RPMI7951 (cell line): ENCODE data around the gene CMC4. TPM values are rescaled to one million over a fixed set of nuclear protein-coding genes. Genes with fewer than 3 reads are reported as not detected.

ENCODE experiments used
- DNase-seq: peaks from one replicate; pipeline ENCODE4 v3.0.0-alpha.2; 2012; ENCODE audit warnings: low read depth
- total RNA-seq: library from RNA; depleted of rRNA; stranded (reverse); fragments of >200 nt; shearing (Covaris generic); gene quantifications from 2 replicates; pipeline ENCODE4 v1.2.3, GENCODE V29; 2014; rRNA removed

Gene CMC4
- total RNA-seq, 1 experiment from 2014 or later = 23.6 TPM

DNA sequence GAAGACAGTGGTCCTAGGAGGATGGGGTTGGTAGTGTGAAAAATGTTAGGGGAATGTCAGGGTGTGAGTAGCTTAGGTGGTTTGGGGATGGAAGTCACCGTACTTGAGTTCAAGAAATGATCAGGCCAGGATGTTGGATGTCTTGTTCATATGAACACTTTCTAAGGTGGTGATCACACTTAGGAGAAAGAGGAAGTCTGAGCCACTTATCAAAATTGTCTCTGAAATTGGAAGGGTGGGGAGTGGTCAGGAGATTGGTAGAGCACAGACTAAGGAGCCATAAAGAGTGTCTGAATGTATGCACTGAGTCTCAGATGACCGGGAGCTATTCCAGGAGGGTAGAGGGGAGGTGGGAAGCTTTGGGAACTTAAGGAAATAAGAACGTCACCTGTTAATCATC is 17.3 kb downstream of the CMC4 start:
- no peak for DNase-seq

DNA sequence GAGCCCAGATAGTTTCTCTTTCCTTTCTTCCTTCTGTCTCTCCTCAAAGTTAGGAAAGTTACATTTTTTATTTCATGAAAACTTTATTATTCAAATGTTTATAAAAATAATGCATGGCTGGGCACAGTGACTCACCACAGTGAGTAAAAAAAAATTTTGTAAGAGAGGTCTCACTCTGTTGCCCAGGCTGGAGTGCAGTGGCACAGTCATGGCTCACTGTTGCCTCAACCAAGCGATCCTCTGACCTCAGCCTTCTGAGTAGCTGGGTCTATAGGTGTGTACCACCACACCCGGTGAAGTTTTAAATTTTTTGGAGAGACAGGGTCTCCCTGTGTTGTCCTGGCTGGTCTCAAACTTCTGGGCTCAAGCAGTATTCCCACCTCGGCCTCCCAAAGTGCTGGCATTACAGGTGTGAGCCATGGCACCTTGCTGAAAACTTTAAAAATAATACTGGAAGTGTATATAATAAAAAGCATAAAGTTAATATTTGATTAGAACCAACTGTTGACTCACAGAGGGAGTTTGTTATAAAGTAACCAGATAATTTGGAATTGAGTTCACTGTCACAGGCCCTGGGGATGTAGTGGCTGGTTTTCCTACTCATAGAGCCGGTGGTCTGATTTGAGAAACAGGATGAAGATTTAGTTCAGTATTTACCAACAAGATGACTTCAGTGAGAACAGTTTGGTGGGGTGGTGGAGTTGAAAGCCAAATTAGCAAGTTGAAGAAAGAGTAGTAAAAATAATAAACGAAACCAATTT is 18.0 kb downstream of the CMC4 start:
- DNase-seq = no peak

DNA sequence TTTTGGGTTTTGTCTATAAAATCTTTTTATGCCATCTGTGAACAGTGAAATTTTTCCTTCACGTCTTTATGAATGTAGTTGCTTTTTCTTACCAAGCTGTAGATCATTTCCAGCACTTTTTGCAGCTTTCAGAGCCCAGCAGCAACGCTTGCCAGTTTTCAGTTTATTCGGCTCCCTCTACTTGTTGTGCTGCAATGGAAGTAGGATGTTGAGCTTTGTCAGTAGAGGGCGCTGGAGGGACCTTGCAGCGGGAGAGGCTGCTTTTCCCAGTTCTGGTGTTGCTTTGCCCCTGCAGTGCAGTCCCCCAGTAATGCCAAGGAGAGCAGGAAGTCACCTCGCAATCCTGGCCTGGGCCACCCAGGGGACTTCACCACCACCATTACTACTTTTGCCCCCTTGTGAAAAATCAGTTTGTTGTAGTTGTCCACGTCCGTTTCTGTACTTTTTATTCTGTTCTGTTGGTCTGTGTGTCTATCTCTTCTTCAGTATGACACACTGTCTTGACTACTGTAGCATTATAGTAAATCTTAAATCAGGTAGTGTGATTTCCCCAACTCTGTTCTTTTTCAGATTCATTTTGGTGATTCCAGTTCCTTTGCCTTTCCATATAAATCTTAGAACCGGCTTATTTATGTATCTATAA is 21.8 kb downstream of the CMC4 start:
- DNase-seq = peak; percentile 32

DNA sequence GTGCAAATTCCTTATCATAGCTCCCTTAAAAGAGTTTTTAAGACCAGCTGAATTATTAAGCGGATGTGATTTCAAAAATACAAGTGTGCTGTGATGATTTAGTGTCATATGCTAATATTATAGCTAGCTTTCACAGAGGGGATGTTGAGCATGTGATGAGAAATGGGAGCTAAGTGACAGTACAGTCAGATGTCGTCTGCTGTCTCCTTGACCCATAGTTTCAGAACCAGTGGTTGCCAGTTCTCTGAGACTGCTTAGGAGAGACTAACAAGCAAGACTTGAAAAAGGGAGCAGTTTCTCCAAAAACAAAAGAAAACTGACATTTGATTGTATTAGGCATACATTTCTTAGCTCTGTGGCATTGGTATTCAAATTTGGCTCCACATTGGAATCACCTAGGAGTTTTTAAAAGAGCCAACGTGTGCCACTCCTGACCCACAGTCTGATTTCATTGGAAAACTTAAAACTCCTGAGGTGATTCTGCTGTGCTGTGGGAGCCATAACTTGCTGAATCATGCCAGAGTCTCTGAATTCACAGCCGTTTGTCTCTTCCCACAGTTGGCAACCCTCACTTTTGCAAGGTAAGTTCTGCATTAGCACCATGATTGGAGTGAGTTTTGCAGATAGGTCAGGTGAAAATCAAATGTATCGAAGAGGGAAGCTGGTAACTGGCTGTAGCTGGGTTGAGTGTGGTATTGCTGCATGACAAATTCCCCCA is 24.0 kb downstream of the CMC4 start:
- DNase-seq = no peak

DNA sequence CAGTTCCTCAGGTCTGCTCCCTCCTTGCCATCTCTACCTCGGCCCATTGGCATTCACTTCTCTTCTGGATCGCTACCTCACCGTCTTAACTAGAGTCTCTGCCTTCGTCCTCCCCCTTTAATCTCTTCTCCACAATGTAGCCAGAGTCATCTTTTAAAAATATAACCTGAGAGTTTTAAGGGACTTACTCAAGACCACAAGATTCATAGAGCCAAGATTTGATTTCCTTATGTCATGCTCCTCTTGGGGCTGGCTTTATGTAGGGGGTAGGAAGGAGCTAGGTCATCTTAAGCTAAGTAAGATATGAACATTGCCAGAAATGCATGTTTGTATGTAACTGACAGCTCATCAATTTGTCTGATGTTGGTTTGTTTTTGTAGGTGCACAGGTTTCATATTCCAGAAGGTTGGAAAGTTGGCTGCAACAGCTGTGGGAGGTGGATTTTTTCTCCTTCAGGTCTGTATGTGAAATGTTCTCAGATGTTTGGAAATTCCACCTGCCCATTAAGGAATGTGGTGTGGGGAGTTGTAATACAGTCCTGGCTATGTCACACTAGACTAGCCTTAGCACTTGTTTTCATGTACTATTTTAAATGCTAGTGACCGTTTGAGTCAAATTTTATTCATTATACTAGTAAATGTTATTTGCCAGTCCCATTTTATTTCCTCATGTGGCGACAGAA is 24.7 kb downstream of the CMC4 start:
- DNase-seq = no peak

DNA sequence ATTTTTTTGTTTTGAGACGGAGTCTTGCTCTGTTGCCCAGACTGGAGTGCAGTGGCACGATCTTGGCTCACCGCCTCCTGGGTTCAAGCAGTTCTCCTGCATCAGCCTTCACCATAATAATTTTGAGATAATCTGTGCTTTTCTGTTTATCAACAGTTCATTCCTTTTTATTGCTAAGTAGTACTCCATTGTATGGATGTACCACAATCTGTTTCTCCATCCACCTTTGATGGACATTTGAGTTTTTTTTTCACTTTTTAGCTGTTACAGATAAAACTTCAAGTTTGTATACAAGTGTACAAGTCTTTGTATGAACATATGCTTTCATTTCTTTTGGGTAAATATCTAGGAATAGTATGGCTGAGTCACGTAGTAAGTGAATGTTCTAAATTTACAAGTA is 35.2 kb downstream of the CMC4 start:
- no peak for DNase-seq

DNA sequence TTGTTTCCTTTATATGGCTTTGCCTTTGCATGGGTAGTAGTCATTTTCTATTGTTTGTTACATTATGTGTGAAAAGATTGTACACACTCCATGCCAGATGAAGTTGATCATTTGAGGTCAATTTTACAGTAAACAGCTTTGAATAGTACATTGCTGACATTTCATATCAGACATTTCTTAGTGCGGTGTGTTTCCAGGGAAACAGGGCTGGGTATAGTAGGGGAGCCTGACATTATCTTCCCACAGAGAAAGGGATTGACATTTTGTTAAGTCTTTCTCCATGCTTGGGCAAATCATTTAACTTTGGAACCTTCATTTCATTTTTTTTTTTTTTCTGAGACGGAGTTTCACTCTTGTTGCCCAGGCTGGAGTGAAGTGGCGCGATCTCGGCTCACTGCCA is 39.3 kb downstream of the CMC4 start:
- no peak for DNase-seq

DNA sequence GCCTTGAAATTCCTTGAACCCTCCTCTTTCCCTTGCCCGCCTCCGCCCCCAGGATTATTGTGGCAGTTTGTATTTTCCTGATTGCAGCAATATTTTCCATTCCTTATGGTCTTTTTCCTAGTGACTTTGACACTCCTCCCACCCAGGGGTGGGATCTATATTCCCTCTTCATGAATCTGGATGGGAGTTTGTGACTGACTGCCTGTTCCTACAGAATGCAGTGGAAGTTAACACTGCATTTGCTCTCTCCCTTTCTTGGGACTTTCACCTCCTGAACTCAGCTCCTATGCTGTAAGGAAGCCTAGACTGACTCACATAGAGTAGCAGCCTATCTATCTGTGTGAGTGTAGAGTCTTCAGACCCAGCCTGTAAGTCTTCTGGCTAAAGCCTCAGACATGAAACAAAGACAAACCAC is 42.1 kb downstream of the CMC4 start:
- peak; percentile 9 for DNase-seq

DNA sequence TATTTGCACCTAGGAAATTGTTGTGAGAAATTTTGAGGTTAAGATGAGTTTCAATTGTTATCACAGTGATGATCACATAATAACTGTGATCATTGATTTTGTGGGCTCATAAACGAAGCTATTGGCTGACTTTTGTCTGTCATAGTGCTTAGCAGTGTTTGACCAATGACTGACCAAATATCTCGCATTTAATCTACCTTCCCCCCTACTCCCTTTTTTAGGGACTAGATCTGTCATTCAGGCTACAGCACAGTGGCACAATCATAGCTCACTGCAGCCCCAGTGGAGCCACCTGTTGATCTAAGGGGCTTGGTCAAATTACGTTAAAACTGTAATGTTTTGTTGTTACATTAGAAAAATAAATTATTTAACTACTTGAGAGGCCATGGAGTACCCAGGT is 42.8 kb downstream of the CMC4 start:
- DNase-seq = no peak

DNA sequence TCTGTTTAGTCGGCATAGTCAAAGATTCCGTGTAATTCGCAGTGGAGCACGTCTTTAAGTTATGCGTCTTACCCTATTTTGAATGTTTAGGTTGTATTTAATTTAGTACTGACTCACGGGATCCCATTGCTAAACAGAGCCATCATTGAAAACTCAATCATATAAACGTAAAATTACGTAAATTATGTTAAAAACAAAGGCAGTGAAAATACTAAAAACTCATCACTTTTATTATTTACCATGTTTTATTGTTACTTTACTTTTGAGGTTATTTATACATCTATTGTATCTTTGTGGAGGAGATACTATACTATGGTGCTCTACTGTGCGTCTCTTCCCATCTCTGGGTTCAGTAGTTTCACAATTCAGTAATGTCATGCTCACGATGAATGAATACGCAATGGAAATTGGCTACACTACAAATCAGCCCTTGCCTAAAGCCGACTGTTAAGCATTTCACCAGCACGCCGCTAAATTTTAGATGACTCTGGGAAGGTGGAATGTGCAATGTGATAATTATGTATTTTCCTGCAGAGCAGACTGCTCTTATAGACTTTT is 43.3 kb downstream of the CMC4 start:
- peak; percentile 44 for DNase-seq

DNA sequence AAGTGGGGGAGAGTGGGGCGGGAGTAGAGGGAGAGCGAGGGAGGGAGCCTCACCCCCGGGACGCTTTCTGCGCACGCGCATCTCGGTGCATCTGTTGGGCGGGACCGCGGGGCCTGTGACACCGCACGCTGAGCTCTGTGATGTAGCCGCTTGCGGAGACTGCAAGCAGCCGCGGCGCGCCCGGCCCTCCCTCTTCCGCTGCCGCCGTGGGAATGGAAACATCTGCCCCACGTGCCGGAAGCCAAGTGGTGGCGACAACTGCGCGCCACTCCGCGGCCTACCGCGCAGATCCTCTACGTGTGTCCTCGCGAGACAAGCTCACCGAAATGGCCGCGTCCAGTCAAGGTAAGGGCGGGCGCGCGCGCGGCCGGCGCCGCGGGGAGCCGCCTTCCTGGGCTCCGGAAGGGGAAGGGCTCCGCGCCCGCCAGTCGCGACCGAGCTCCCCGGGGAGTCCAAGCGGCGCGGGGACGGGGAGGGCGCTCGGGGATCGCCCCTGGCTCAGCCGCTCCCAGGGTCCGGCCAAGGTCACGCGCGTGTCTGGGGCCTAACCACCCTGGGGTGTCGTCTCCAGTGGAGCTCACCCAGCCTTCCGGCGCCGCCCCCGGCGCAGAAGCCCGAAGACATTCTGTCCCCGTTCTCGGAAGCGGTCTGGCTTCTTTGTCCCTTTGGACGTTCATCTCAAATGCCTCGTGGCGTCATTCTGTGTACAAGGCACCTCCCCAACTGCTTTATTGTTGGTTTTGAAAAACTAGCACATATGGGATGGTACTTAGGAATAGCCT is 44.0 kb downstream of the CMC4 start, which contains the start of gene FUNDC2:
Gene FUNDC2, plus strand, starts transcription at position 118 of the 782 bp plus-strand sequence. Its CDS starts 95 bp downstream, at position 213.
- DNase-seq = peak; percentile 88

DNA sequence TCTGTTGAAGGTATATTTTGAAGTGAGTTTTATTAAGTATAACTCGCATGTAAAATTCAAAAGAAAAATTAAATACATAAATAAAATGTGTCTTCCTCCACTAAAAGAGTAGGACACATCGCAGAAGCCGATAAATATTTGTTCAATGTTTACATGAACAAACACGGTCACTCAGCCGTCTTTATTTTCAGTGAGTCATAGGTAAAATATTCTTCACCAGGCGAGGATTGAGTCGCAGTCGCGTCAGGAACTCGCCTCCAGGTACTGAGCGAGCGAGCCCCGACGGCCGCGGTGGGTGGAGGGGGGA is 44.6 kb downstream of the CMC4 start:
- DNase-seq = no peak

DNA sequence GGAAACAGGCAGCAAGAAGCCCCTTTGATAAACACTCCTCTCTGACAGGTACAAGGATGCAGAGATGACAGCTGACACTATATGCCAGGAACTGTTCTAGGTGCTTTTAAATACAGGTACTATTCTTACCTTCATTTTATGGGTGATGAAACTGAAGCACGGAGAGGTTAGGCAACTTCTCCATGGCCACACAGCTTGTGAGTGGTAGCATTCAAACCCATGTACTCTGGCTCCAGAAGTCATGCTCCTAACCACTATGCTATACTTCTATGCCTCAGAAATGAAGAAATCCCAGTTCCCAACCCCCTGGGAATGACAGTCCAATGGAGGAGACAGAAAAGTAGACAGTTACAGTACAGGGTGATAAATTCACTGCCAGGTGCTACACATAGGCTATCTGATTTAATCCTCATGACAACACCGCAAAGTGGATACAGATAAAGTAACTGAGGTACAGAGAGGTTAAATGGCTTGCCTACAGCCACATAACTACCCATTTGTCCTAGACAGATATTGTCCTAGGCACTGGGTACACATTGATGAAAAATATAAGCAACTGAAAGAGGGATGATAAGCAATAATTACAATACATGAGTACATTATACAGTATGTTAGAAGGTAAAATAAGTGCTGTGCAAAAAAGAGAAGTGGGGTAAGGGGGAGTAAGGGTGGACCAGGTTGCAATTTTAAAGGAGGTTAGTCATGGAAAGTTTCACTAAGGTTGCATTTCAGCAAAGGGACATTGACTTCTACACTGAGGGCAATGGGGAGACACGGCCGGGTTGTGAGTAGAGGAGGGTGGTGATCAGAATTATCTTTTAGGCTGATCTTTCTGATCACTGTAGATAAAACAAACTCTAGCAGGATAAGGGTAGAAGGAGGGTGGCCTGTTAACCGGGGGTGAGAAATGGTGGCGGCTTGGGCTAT is 46.8 kb downstream of the CMC4 start:
- DNase-seq = no peak

DNA sequence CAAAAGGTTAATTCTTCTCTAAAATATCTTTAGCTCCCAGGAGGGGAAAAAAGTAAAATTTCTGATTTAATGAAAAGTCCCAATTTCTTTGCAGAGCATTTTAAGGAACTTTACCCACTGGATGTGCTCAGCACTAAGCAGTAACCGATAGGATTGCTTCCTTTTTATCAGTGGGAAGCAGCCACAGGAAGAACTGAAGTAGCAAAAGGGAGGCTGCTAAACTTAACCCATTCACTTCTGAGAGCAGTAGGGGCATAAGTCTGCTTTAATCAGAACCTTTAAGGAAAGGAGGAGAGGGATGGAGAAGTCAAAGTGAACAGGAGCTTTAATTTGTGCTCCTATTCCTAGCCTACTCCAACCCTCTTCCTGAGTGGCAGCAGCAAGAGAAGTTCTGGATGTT is 48.4 kb downstream of the CMC4 start, which contains the start of gene F8:
Gene F8, minus strand, starts transcription at position 139 of the 400 bp plus-strand sequence. CDS start 171 bp downstream, outside the sequence.
- no peak for DNase-seq

DNA sequence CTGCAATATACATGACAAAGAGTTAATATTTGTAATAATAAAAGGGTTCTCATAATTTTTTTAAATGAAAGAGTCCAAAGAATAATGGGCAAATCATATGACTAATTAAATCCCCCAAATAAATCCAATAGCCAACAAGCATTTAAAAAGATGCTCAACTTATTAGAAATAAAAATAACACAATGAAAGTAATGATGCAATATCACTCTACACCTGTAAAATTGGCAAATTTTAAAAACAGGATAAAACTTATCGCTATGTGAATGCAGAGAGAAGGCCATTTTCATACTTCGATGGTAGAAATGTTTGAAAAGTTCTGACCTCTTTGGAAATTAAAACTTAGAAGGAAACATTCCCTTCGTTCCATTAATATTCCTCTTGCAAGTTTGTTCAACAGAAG is 50.3 kb downstream of the CMC4 start:
- no peak for DNase-seq

Other genes starting within 250 kb of the CMC4 start
- gene SMIM9, start 236.5 kb downstream of the CMC4 start, total RNA-seq = not detected in 2 replicates
- 8.9 and 9.5 TPM in 2 replicates for gene F8A1, start 184.8 kb downstream of the CMC4 start, total RNA-seq
- 0.98 and 1.9 TPM in 2 replicates for gene F8, start 48.4 kb downstream of the CMC4 start, total RNA-seq
- gene FUNDC2, start 44.3 kb downstream of the CMC4 start, total RNA-seq = 57.1 and 71.6 TPM in 2 replicates
- gene MTCP1, start within 50 bp of the CMC4 start, total RNA-seq = 2.3 TPM in 2 replicates
- 9.3 and 12.9 TPM in 2 replicates for gene BRCC3, start 372 bp upstream of the CMC4 start, total RNA-seq
- gene VBP1, start 145.3 kb upstream of the CMC4 start, total RNA-seq = 106 and 112 TPM in 2 replicates
- 0.10 and 0.48 TPM in 2 replicates for gene RAB39B, start 193.4 kb upstream of the CMC4 start, total RNA-seq